Peyer's patch (tissue), 4 donors: ENCODE data around the gene MAP3K6.

ENCODE experiments used
- CTCF ChIP-seq, 6 experiments: fragments of 450-650 bp in 4 of 6; fragments of 200-600 bp in 2 of 6; sonication (generic) in 1 of 6; IDR thresholded peaks; one replicate each; pipeline ENCODE4 v1.5.1; 2017 to 2019; ENCODE audit warnings: antibody characterized with exemption in 6 of 6, mild to moderate bottlenecking in 3 of 6, moderate library complexity in 1 of 6
- POLR2A ChIP-seq, 2 donors: fragments of 450-650 bp; IDR thresholded peaks; one replicate each; pipeline ENCODE4 v1.5.1; 2017; ENCODE audit warnings: antibody characterized with exemption in 2 of 2, mild to moderate bottlenecking in 2 of 2, moderate library complexity in 2 of 2

GRCh38 chr1:27361553-27361952 is 5.2 kb downstream of the MAP3K6 start:
- TF ChIP-seq CTCF (IDR thresholded peaks at IDR 0.05) (no peak), POLR2A (IDR thresholded peaks at IDR 0.05) (no peak)
